ENCODE measurements around the gene TMEM214.

Gene TMEM214

DNA sequence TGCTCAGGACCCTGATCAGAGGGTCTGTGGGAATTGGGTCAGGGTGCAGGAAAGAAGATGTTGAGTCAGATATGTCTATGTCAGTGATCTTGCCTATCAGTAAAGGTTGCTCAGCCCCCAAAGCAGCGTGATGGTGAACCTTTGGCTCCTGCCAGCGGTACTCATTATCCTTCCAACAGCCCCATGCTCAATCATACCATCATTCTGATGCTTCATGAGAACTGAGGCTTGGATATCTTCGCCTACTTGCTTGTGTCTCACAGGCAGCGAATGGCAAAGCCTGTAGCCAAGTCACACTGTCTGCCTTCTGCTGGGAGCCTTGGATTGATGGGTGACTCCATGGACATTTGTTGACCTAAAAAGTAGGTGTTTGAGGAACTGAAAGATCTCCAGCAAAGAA lies 19.0 kb upstream of the TMEM214 start:
- no peak for DNase-seq

GRCh38 chr2:27014771-27015433 lies 17.9 kb upstream of the TMEM214 start:
- DNase-seq, result no peak

DNA sequence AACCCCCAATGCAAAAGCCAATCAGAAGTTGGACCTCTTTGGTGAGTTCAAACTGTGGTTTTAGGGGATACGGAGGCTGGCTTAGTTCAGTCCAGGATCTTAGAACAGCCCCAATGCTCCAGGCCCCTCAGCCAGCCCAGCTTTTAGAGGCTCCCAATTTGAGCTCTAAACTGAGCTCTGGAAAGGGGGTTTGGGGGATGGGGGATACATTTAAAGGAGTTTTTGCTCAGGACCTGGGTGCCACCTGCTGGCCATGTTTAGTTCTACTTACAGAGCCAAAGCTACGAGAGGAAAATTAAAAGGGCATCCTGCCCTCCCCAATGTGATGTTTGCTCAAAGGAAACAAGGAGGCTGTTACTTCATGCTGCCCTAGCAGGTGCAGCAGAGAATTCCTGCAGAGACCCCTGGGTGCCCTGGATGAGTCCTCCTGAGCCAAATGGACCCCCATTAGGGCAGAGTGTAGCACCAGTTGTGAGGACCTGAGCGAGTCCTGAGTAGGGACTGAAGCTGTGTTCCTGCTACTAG lies 15.9 kb upstream of the TMEM214 start:
- DNase-seq, result peak; percentile 15

DNA sequence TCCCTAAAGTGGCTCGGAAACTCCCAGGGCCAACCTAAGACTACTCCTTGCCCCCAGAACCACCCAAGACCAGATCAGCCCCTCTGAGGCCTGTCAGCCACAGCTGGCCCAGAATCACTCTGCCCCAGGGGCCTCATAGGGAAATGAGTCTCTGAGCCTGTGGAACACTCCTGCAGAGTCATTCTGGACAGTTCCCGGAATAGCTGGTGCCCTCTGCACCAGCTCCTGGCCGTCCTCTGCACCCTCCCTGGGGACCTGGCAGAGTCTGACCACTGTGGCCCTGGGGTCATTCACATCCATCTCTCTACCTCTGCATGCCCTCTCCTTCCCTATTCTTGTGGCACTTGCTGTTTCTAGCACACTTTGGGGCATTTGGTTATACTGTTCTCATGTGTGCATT lies 14.6 kb upstream of the TMEM214 start:
- DNase-seq, result no peak

- no peak for DNase-seq
Measured at GRCh38 chr2:27019459-27019858, 13.3 kb upstream of the TMEM214 start.

DNA sequence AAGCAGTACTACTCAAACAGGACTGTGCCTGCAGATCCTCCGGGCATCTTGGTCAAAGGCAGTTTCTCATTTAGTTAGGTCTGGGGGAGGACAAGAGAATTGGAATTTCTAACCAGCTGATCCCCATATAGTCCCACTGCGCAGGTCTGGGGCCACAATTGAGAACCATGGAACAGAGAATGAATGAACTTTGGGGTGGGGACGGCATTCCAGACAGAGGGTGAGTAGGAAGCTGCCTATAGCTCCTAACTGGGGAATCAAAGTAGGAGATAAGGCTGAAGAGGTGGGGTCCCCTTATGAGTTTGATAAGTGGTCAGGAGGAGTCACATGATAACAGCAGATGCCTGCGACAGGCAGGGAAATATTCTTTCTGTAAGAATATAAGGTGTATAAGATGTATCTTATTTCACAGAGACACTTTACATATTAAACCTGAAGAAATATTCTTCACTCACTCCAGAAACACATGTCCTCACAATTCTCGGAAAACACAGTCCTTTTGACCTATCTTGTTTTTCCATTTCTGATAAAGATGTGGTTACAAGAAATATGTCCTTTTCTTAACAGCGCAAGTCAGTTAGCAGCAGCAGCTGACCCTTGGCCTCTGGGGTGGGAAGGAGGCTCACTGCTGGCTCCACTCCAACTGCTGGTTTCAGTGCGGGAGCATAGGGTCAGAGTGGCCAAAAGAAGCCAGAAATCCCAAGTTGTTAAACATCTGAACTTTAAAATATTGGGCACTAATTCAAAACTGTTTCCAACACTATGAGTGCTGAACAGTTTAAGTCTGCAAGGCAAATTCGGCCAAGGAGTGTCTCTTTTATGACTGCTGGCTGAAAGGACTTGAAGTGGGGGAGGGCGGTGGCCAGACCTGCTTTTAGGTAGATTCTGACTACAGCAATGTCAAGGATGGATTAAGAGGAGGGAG lies 12.6 kb upstream of the TMEM214 start:
- DNase-seq, result no peak

- DNase-seq, result no peak
Measured at GRCh38 chr2:27021253-27022049, 11.3 kb upstream of the TMEM214 start.

DNA sequence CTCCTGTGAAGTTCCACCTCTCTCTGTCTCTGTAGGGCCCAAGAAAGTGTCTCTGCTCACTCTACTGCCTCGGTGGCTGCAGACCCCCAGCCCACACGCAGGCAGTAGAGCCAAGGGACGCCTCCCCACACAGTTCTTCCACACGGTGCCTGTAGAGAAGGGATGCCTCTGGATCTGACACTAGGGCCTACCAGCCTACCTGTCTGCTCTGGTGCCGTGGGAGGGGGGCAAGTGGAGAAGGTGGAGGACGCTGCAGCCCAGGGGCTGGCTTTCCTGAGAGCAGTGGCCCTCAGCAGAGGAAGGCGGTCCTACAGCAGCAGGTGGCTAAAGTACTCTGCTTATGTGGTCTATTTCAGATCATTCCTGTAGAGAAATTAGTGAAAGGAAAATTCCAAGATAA lies 9.0 kb upstream of the TMEM214 start:
- no peak for DNase-seq

GRCh38 chr2:27024188-27024587 lies 8.6 kb upstream of the TMEM214 start:
- DNase-seq, result no peak

DNA sequence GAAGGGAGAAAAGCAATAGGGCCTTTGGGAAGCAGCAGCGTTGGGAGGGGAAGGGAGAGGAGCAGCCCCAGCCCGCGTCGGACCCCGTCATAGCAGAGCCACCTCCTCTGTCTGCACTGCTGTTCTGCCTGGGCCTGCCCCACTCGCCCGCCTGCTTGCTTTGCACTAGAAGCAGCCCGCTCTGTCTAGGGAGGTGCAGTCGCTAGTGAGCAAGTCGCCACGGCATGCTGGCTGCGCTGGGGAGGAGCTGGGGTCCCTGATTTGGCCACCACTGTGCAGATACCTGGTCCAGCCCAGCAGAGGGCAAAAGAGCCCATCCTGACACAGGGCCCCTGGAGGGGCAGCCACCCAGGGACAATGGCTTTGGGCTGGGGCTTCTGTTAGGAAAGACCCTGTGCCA lies 8.0 kb upstream of the TMEM214 start:
- DNase-seq, result no peak

DNA sequence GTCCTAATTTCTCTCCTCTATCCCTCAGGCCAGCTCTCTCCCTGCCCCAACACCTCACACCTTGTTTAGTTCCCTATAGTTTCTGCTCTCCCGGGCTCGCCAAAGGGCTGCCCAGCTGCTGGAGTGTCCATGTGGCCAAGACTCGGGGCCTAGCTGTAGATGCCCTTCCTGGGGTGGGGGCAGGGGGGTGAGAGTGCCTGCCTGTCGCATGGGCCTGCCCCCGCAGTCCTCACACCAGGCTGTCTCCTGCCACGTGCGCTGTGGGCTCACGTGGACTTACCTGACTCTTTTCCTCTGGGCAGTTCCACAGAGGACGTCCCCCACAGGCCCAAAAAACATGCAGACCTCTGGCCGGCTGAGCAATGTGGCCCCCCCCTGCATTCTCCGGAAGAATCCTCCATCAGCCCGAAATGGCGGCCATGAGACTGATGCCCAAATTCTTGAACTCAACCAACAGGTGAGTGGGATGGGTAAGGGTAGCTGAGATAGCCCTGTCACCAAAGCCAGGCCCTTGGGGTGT lies 7.4 kb upstream of the TMEM214 start:
- no peak for DNase-seq

DNA sequence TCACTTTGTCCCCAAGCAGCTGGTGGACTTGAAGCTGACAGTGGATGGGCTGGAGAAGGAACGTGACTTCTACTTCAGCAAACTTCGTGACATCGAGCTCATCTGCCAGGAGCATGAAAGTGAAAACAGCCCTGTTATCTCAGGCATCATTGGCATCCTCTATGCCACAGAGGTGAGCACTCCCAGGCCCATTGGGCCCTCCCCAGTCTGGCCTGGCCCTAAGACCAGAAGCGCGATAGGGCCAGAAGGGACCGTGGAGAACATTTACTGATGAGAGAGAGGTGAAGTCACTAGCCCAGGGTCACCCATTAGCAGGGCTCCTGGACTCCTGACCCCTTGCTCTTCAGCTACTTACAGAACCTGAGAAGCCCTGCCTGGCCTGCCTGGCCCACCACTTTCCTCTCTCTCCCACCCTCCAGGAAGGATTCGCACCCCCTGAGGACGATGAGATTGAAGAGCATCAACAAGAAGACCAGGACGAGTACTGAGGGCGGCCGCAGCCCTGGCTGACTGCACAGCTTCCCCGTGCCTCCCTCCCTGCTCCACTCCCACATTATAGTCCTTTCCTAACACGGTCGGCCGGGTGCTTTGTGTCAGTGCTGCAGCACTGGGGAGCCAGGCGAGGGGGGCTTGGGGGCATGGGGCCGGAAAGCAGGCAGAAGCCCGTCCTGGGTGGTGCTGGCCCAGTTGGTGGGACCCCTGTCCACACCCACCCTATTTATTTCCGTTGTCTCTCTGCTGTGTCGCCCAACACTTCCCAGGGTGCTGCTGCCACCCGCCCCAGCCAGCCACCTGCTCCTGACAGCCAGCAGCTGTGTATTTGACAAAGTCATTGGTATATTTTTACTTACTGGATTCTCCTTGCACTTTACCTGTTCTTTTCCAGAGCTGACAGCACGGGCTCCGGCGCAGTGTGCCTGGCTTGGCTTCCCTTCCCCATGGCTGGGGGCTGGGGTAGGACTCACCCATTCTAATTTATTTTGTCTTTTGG lies 6.6 kb upstream of the TMEM214 start:
- no peak for DNase-seq

DNA sequence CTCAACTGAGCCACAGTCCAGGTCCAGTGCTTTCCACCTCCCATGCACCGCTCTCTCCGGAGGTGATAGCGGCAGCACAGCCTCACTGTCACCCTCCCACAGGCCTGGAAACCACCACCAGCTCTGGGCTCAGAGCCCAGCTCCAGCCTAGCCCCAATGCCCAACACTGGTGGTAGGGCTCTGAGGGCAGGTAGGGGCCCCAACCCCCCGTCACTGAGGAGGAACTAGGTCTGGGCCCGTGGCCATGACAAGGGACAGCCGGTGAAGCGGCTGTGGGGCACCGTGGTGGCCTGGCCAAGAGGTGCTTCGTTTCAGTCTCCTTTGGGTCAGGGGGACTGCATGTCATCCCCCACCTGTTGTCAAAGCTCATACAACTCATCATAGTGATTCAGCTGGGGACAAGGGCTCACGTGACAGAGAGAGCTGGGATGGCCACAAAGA lies 5.5 kb upstream of the TMEM214 start:
- no peak for DNase-seq

- DNase-seq, result no peak
Measured at GRCh38 chr2:27029051-27029450, 3.7 kb upstream of the TMEM214 start.

- DNase-seq, result no peak
Measured at GRCh38 chr2:27033253-27033852, 588 bp downstream of the TMEM214 start.

GRCh38 chr2:27038012-27038411 lies 5.2 kb downstream of the TMEM214 start:
- no peak for DNase-seq

DNA sequence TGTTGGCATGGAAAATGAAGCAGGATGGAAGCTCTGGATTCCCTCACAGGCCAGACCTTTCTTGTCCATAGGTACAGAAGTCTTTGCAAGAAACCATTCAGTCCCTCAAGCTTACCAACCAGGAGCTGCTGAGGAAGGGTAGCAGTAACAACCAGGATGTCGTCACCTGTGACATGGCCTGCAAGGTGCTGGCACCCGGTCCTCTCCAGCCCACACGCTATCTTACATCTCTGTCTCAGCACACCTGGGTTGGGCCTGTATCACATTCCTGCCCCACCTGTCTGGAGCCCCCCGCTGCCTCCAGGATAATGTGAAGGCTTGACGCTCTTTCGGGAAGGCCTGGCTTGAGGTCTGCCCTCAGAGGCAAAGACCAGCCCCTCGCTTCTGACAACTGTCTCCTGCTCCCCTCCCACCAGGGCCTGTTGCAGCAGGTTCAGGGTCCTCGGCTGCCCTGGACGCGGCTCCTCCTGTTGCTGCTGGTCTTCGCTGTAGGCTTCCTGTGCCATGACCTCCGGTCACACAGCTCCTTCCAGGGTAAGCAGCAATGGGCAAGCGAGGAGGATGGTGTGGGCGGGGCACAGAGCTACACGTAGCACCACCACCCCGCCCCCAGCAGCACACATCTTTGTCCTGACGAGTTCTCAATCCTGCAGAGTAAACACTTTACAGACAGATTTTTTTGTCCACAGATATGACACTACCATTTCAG lies 6.0 kb downstream of the TMEM214 start:
- DNase-seq, result no peak

DNA sequence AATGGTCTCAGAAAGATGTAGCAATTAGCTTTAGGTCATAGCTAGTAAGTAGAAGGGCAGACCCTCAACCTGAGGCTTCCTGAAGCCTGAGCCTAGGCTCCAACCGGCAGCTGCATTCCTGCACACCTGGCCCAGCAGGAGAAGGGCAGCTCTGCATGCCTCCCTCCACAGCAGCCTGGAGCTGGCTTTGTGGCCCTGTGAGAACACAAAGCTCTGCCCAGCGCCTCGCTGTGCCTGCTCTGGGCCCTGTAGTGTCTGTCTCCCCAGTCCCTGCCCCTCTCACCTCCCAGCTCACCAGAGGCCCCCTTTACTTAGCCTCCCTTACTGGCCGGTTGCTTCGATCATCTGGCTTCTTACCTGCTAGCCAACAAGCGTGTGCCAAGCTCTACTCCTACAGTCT lies 6.7 kb downstream of the TMEM214 start:
- no peak for DNase-seq

GRCh38 chr2:27039871-27040270 lies 7.1 kb downstream of the TMEM214 start:
- no peak for DNase-seq

DNA sequence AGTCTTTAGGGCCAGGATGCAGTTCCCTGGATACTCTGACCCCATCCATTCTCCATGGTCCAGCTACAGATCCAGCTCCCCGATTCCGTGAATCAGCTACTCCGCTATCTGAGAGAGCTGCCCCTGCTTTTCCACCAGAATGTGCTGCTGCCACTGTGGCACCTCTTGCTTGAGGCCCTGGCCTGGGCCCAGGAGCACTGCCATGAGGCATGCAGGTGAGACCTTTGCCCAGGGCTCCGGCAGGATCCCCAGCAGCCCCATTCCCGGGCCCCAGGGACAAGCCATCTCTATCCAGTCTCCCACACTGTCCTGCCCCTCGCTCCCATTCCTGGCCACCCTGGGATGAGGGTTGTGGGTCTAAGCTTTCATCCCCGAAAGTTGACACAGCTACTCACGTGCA lies 7.5 kb downstream of the TMEM214 start:
- DNase-seq, result no peak

- DNase-seq, result no peak
Measured at GRCh38 chr2:27041752-27042151, 9.0 kb downstream of the TMEM214 start.
